NCI-H82 (cell line): ENCODE measurements around the gene BHLHE40.
"Not testable (repeated sequence)": the region's sequence is repeated elsewhere in the genome, so short reads cannot be mapped to it uniquely, and the experiment has no call there.

Experiments
- DNase-seq: peaks from one replicate; lab custom pipeline; 2025; lab: John Stamatoyannopoulos, UW

BHLHE40 gene

DNA sequence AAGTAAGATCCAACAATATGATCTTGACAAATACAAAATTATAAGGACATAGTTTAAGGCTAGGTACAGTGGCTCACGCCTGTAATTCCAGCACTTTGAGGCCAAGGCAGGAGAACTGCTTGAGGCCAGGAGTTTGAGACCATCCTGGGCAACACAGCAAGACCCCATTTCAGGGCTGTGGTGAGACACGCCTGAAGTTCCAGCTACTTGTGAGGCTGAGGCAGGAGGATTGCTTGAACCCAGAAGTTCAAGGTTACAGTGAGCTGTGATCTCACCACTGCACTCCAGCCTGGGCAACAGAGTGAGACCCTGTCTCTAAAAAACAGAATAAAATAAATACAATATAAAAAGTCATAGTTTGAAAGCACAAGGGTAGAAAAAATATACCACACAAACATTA, 17.4 kb upstream of the BHLHE40 start:
- not testable (repeated sequence) for DNase-seq

DNA sequence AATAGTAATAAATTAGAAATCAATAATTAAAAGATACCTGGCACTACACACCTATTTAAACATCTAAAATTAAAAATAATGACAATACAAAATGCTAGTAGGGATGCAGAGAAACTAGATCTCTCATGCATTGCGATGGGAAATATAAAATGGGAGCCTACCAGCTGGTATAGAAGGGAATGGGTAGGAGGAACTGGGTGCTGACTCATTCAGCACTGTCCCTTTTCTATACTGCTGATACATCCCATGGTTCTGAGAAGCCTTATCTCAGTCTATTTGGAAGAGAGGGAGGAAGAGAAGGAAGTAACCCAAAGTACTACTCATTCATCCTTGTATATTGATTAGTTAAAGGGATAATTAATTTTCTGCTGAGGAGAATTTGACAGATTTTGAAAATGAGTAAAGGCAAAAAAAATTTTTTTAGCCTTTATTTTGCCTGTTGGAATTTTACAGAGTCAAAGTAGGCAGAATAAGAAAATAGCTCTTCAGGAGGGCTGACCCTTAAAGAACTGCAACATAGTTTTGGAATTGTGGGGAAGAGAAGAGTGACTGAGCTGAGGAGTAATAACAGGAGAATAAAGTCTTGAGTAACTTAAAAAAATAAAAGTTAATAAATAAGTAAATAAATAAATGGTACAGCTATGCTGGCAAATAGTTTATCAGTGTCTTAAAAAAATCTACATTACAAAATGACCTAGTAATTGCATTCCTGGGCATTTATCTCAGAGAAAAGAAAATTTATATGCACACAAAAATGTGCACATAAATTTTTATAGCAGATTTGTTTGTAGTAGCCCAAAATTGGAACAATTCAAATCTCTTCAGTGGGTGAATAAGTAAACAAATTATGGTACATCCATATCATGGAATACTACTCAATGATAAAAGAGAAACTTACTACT, 15.3 kb upstream of the BHLHE40 start:
- no peak for DNase-seq

DNA sequence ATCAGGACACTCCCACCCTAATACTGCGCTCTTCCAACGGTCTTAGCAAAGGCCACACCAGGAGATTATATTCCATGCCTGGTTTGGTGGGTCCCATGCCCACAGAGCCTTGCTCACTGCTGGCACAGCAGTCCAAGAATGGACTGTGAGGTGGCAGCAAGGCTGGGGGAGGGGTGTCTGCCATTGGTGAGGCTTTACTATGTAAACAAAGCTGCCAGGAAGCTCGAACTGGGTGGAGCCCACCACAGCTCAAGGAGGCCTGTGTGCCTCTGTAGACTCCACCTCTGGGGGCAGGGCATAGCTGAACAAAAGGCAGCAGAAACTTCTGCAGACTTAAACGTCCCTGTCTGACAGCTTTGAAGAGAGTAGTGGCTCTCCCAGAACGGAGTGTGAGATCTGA, 13.2 kb upstream of the BHLHE40 start:
- DNase-seq: not testable (repeated sequence)

GRCh38 chr3:4967683-4968082, 11.6 kb upstream of the BHLHE40 start:
- DNase-seq: not testable (repeated sequence)

DNA sequence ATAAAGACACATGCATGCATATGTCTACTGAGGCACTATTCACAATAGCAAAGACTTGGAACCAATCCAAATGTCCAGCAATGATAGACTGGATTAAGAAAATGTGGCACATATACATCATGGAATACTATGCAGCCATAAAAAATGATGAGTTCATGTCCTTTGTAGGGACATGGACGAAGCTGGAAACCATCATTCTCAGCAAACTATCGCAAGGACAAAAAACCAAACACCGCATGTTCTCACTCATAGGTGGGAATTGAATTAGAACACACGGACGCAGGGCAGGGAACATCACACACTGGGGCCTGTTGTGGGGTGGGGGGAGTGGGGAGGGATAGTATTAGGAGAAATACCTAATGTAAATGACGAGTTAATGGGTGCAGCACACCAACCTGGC, 7.8 kb upstream of the BHLHE40 start:
- DNase-seq: not testable (repeated sequence)

DNA sequence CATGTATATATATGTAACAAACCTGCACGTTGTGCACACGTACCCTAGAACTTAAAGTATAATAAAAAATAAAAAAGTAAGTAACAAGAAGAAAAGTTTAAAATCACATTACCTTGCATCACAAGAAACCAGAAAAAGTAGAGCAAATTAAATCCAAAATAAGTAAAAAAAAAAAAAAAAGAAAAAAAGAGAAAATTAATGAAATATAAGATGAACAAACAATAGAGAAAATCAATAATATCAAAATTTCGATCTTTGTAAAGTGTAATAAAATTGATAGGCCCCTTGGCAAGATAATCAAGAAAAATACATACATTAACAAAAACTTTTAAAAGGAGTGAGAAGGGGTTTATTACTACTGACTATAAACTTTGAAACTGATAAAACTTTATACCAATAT, 7.4 kb upstream of the BHLHE40 start:
- DNase-seq: no peak

GRCh38 chr3:4972652-4973643, 6.3 kb upstream of the BHLHE40 start:
- no peak for DNase-seq

- DNase-seq: no peak
Observed at GRCh38 chr3:4974154-4974553, 5.1 kb upstream of the BHLHE40 start.

GRCh38 chr3:4976109-4976508, 3.1 kb upstream of the BHLHE40 start:
- DNase-seq: peak; percentile 75

- peak; percentile 61 for DNase-seq
Observed at GRCh38 chr3:4977001-4977852, 2.0 kb upstream of the BHLHE40 start.

GRCh38 chr3:4977853-4978203, 1.4 kb upstream of the BHLHE40 start:
- peak; percentile 61 for DNase-seq

DNA sequence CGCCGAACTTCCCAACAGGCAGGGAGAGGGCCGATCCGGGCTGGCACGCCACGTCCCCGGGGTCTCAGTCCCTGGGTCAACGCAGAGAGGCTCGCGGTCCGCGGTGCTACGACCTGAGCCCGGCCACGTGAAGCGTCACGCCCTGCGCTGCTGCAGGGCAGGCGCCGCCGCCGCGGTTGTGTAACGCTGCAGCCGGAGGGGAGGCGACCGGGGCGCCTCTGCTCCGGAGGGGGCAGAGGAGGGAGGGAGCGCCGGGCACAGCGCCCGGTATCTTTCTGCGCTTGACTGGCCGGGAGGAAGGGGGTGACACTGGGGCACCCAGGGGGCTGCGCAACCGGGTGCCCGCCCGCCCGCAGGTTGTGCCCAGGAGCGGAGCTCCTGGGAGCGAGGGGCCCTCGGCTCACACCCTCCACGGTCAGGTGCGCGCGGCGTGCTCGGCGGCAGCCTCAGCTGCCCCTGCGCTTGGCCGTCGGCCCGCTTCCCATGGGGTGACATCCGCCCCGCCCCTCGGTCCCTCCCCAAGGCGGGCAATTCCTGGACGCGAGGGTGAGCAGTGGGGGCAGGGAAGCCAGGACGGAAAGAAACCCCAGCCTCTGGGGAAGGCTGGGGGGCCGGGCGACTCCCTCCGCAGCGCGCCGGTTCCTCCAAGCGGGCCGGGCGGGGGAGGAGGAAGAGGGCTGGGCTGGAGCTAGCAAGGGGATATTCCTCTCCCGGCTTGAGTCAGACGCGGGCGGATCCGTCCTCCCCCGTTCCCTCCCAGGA, 852 bp upstream of the BHLHE40 start:
- DNase-seq: peak; percentile 92

DNA sequence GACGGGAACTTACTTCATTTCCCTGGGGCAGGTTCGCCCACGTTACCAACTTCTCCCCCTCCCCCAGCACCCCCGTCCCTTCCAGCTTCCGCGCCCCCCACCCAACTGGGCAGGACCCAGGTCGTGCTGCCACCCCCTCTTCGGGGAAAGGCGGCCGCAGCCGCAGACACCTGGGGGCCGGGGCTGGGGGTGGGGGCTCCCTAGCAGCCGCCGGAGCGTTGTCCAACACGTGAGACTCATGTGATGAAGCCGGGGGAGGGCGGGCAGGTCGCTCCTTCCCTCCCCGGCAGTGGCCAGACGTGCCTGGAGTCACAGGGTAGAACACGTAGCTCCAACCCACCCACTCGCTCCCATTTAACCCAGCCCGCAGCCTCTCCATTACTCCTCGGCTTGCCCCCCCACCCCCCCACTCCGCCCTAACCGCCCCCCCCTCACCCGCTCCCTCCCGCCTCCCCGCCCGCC, 240 bp upstream of the BHLHE40 start:
- DNase-seq: peak; percentile 88

- peak; percentile 91 for DNase-seq
Observed at GRCh38 chr3:4980229-4981203, 1.3 kb downstream of the BHLHE40 start.

DNA sequence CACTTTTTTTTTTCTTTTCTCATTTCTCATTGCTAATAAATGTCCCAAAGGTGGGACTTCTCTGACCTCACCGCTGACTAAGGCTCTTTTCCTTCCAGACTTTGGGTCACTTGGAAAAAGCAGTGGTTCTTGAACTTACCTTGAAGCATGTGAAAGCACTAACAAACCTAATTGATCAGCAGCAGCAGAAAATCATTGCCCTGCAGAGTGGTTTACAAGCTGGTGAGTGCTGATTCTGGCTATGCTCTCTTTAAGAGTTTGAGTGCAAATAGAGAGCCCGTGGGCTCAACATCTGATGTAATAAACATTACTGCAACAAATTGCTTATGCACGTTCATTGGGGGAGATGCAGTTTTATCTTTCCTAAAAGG, 2.0 kb downstream of the BHLHE40 start:
- DNase-seq: no peak

DNA sequence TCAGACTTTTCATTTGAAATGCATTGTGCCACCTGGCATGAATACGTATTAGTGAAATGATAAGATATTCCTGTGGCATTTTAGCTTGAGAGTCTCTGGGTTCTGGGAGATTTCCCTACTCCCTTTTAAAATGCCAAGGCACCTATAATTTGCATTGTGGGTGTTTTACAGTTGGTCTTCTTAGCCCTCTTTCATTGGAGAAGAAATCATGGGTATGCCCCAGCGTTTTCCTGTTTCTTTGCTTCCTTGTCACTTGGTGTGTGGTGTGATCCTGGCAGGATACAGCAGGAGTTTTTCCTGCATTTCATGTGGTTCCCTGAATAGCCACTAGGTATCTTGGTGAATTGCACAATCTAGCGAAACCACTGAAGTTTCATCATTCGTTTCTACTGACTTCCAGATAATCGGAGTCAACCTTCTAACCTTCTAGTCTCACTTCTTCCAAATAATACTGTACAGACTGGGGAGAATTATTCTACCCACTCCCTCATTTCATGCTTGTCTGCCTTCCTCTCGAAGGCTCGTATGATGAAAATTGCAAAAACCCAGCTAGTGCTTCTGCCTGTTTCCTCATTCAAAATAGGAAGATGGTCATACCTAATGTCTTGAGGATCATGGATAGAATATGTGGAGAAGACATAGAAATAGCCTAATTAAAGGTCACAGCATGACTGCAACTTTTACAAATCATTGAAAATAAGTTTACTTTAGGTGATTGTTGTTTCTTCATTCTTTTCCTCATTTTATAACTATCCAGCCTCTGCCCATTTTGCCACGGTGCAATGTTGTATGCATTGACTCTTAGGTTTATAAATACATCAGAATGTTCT, 2.6 kb downstream of the BHLHE40 start:
- peak; percentile 4 for DNase-seq

- DNase-seq: no peak
Observed at GRCh38 chr3:4982773-4983738, 3.8 kb downstream of the BHLHE40 start.
